AG09319 (cell line): Measurements from ENCODE around the gene CDPF1.
"Not testable (repeated sequence)": the region's sequence is repeated elsewhere in the genome, so short reads cannot be mapped to it uniquely, and the experiment has no call there.

Experiments
- DNase-seq: peaks from one replicate; pipeline ENCODE4 v3.0.0-alpha.2; 2010; ENCODE audit warnings: low read depth; ENCODE audit errors: extremely low read depth
- TF ChIP-seq, protein P1 (sequence below): IDR thresholded peaks from 2 replicates; pipeline ENCODE4 v1.5.1; 2011; ENCODE audit warnings: low read depth, mild to moderate bottlenecking, inconsistent platforms, low read length, moderate library complexity

The CDPF1 gene

DNA sequence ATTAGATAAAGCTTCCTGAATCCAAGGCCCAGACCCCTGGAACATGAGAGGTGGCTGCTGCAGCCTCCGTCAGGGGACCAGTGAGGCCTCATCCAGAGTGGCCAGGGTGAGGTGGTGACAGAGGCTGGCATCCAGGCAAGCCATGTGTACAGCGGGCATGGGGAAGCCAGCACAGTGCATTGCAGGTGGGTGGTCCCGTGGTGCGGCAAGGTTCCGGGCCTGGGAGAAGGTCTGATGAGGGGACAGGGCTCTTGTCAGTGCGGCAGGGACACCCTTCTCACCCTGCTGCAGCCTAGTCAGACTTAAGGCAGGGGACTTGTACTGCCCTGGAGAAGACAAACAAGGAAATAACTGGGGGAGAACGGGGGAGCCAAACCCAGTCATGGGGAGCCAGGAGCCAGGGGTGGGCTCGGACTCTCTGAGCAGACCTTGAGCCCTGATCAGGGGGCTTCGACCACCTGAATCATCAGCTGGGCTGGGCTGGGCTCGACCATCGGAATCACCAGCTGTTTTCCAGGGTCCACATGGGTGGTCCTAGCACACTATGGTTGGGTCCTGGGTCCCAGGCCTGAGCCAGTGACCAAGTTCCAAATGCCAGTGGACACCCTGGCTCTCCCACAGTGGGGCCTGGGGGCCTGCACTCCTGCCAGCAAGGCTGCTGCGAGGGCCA, 22.8 kb upstream of the CDPF1 start:
- TF ChIP-seq, protein P1, sequence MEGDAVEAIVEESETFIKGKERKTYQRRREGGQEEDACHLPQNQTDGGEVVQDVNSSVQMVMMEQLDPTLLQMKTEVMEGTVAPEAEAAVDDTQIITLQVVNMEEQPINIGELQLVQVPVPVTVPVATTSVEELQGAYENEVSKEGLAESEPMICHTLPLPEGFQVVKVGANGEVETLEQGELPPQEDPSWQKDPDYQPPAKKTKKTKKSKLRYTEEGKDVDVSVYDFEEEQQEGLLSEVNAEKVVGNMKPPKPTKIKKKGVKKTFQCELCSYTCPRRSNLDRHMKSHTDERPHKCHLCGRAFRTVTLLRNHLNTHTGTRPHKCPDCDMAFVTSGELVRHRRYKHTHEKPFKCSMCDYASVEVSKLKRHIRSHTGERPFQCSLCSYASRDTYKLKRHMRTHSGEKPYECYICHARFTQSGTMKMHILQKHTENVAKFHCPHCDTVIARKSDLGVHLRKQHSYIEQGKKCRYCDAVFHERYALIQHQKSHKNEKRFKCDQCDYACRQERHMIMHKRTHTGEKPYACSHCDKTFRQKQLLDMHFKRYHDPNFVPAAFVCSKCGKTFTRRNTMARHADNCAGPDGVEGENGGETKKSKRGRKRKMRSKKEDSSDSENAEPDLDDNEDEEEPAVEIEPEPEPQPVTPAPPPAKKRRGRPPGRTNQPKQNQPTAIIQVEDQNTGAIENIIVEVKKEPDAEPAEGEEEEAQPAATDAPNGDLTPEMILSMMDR: no peak
- DNase-seq: no peak

DNA sequence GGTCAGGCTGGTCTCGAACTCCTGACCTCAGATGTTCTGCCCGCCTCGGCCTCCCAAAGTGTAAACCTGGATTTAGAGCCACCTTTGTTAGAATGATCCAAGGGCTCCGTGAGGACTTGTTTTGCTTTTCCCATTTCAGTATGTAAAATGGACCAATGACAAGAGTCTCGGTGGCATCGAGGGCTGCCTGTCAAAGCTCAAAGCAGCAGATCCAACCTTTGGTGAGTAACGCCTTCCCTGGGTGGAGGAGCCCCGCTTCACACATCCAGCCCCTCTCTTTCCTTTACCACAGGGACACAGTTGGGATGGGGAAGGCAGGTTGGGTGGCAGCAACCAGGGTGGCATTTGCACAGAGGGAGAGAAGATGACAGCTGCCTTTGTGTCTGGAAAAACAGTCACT, 22.1 kb upstream of the CDPF1 start:
- TF ChIP-seq, protein P1: no peak
- DNase-seq: no peak

GRCh38 chr22:46269564-46269963, 19.5 kb upstream of the CDPF1 start:
- TF ChIP-seq, protein P1: no peak
- no peak for DNase-seq

DNA sequence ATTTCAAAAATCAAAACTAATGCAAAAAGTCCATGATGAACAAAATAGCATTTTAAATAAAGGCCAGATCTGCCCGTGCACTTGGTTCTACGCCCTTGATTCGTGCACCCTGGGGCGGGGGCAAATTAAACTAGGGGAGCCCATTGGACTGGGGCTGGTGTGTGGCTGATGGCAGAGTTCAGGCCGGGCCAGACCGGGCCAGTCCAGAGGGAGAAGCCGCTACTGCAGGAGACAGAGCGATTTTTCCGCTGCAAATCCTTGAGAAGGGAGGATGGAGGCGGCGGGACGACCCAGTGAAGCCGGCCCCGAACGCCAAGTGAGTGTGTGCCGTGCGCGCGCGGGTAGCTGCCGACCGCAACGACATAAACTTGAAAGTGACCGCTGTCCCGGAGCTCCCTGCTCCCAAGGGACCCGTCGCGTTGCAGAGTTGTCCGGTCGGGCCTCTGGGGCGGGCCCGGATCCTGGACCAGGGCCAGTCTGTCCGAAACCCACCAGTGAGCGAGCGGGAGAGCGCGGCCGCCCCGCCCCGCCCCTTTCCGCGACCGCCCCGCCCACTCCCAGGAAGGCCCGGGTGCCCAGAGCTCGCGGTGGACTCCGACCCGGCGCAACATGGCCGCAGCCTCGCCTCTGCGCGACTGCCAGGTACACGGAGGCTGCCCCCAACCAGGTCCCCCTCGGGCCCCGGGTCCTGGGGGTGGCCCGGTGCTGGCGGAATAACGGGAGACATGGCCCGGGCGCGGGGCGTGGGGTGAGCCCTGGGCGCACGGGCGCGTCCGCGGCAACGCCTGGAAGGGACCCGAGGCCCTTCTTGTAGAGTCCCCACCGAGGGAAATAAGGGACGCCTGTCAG, 17.6 kb upstream of the CDPF1 start, which contains the start of gene TTC38:
TTC38 (plus strand) TSS at position 578 of the 849 bp plus-strand sequence; CDS start at position 610, 32 bp downstream.
- DNase-seq: peak; percentile 40

GRCh38 chr22:46265627-46266026, 15.5 kb upstream of the CDPF1 start:
- DNase-seq: not testable (repeated sequence)

More for the DNA sequence above, 17.6 kb upstream of the CDPF1 start, which contains the start of gene TTC38:
- TF ChIP-seq, protein P1: no peak

- not testable (repeated sequence) for DNase-seq
Observed at GRCh38 chr22:46264520-46264919, 14.4 kb upstream of the CDPF1 start.

- no peak for DNase-seq
- TF ChIP-seq, protein P1: no peak
Observed at GRCh38 chr22:46263216-46263590, 13.1 kb upstream of the CDPF1 start, which contains the start of gene PKDREJ. Gene PKDREJ (minus strand): TSS chr22:46263343. CDS start chr22:46263322, 21 bp downstream.

DNA sequence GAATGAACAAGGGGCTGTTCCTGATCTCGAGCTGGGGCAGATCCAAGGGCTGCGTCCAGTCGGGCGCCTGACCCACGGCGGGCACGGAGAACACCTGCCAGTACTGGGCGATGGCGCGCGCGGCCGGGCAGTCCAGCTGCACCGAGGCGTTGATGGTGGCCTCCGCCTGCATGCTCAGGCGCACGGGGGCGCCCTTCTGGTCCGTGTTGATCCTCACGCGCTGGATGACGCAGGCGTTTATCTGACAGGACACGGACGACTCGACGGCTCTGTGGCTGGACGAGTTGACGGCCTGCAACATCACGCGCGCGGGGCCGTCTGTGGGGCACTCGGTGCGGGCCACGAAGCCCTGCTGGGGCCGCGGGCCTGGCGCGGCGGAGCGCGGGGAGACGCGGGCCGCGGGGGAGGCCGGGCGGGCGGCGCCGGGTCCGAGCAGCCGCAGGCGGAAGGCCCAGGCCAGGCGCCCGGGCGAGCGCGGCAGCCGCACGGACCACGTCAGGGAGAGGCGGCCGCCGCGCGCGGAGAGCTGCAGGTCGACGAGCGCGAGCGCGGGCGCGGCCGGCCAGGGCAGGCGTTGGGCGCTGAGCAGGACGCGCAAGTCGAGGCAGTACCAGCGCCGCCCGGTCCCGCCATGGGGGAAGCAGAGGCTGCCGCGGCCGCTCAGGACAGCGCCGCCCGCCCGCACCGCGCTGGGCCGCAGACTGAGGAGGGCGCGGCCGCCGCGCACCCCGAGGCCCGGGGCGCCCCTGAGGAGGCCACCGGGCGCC, 12.5 kb upstream of the CDPF1 start:
- DNase-seq: no peak
- TF ChIP-seq, protein P1: no peak; the same call in 1 of the 2 replicates
